HCEC 1CT (cell line): ENCODE data around the gene PHF20.
"Not testable (repeated sequence)": the region's sequence is repeated elsewhere in the genome, so short reads cannot be mapped to it uniquely, and the experiment has no call there.

Experiments used
- DNase-seq: peaks from one replicate; pipeline ENCODE4 v3.0.0-alpha.2; 2017

The PHF20 gene

DNA sequence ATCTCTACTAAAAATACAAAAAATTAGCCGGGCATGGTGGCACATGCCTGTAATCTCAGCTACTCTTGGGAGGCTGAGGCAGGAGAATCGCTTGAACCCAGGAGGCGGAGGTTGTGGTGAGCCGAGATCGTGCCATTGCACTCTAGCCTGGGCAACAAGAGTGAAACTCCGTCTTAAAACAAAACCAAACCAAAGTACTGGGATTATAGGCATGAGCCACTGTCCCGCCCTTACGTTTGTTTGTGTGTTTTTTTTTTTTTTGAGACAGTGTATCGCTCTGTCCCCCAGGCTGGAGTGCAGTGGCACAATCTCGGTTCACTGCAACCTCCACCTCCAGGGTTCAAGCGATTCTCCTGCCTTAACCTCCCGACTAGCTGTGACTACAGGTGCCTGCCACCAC, 12.0 kb downstream of the PHF20 start:
- DNase-seq = not testable (repeated sequence)

DNA sequence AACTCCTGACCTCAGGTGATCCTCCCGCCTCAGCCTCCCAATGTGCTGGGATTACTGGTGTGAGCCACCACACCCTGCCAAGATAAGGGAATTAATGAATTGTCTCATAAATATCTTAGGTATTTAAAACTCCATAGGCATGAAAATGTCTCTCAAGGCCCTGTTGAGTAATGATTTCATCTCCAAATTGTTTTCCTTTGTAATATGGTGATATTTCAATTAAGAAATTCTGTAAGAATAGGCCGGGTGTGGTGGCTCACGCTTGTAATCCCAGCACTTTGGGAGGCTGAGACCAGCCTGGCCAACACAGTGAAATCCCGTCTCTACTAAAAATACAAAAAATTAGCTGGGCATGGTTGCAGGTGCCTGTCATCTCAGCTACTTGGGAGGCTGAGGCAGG, 13.7 kb downstream of the PHF20 start:
- DNase-seq = not testable (repeated sequence)

DNA sequence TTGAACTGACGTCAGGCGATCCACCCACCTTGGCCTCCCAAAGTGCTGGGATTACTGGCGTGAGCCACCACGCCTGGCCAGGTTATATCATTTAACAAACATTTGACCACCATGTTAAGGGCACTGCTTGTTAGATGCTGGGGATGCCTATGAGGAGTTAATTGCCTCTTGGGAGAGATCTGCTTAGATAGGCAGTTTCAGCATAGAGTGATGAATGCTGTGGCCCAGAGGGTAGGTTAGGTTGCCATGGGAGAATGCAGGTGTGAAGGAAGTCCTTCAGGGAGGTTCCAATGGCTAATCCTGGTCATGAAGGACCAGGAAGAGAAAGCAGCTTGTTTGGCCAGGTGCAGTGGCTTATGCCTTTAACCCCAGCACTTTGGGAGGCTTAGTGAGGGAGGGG, 17.0 kb downstream of the PHF20 start:
- DNase-seq = no peak

GRCh38 chr20:35791097-35791496, 19.3 kb downstream of the PHF20 start:
- DNase-seq = no peak

DNA sequence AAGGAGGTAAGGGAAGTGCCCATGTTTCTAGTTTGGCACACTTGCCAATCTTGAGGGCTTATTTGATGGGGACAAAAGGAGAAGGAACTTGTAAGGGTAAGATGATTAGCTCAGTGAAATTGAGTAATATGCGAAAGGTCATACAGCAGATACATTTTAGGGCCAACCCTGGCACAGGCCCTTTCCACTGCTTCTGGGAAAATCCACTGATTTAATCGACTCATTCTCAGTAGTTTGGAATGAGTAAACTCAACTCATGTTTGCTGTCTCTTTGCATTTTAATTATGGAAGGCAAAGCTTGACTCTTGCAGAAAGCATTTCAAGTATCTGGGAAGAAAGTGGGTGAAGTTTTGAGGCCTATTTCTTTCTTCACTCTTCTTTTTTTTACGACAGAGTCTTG, 20.0 kb downstream of the PHF20 start:
- peak; percentile 85 for DNase-seq

DNA sequence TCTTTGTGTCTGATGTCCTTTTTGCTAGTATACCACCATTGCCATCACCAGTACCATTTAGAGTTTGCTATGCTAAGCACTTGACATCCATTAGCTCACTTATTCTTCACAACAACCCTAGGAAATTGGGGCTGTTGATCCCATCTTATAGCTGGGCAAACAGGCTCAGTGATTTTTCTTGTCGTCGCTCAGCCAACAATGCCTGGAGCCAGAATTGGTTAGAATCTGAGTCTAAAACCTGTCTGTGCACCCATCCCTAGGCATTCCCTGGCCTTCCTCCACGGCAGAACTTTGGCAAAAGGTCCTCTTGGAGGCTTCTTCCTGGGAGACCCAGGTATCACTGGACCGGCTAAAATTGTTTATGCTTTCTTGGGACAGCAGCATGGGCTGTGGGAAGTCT, 20.9 kb downstream of the PHF20 start:
- no peak for DNase-seq

GRCh38 chr20:35796571-35796970, 24.8 kb downstream of the PHF20 start:
- no peak for DNase-seq

- no peak for DNase-seq
These were observed 30.1 kb downstream of the PHF20 start for GRCh38 chr20:35801865-35802264.

GRCh38 chr20:35806075-35806474, 34.3 kb downstream of the PHF20 start:
- DNase-seq = no peak

- DNase-seq = no peak
These were observed 36.1 kb downstream of the PHF20 start for GRCh38 chr20:35807877-35808276.

DNA sequence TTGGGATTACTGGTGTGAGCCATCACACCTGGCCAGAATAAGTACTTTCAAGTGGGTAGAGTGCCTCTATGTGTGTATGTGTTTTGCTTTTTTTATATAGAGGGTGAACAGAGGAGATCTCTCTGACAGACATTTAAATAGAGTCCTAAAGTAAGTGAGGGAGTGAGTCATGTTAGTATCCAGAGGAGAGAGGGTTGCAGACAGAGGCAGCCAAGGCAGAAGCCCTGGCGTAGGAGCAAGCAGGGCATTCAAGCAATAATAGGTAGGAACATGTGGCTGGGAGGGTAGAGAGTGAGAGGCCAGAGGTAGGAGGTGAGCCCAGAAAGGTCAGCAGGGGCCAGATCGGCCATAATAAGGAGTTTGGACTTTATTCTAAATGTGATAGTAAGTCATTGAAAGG, 48.9 kb downstream of the PHF20 start:
- peak; percentile 63 for DNase-seq

DNA sequence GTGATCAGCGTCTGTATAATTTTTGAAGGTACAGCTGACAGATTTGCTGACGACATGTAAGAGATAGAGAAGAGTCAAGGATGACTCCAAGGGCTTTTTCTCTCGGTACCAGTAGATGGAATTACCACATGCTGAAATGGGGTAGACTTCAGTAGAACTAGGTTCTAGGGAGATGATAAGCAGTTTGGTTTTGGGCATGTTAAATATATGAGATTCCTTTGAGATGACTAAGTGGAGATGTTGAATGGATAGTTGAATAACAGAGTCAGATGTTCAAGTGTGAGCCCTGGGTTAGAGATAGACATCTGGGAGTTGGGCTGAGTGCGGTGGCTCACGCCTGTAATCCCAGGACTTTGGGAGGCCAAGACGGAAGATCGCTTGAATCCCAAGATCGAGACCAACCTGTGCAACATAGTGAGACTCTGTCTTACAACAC, 50.0 kb downstream of the PHF20 start:
- DNase-seq = peak; percentile 89

DNA sequence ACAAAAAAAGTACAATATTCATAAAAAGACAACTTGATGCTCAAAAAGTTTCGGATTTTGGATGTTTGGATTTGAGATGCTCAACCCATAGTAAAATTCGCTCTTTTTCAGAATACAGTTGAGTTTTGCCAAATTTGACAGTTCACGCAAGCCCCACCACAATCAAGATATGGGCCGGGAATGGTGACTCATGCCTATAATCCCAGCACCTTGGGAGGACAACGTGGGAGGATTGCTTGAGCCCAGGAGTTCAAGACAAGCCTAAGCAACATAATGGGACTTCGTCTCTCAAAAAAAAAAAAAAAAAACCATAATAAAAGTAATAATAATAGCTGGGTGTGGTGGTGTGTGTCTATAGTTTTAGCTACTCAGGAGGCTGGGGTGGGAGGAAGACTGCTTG, 51.3 kb downstream of the PHF20 start:
- DNase-seq = no peak

DNA sequence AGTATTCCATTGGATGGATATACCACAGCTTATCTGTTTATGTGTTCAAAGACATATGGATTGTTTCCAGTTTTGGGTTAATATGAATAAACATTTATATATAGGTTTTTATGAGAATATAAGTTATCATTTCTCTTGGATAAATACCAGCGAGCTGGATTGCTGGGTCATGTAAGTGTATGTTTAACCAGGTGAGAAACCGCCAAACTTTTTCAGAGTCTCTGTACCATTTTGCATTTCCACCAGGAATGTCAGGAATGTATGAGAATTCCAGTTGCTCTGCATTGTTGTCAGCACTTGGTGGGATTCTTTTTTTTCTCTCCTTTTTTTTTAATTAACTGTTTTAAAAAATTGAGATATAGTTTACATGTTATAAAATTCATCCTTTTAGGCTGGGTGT, 52.1 kb downstream of the PHF20 start:
- no peak for DNase-seq

- no peak for DNase-seq
These were observed 54.7 kb downstream of the PHF20 start for GRCh38 chr20:35826397-35826998.

GRCh38 chr20:35828434-35828833, 56.6 kb downstream of the PHF20 start:
- DNase-seq = no peak

GRCh38 chr20:35828916-35829315, 57.1 kb downstream of the PHF20 start:
- DNase-seq = no peak

DNA sequence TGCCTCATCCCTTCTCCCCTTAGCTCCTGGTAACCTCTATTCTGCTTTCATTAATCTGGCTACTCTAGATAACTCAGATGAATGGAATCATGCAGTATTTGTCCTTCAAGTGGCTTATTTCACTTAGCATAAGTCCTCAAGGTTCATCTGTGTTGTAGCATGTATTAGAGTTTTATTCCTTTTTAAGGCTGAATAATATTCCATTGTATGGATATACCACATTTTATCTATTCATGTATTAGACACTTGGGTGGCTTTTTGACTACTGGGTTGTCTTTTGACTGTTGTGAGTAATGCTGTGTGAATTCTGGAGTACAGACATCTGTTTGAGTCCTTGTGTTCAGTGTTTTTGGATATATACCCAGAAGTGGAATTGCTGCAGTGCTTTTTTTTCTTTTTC, 58.4 kb downstream of the PHF20 start:
- DNase-seq = no peak

DNA sequence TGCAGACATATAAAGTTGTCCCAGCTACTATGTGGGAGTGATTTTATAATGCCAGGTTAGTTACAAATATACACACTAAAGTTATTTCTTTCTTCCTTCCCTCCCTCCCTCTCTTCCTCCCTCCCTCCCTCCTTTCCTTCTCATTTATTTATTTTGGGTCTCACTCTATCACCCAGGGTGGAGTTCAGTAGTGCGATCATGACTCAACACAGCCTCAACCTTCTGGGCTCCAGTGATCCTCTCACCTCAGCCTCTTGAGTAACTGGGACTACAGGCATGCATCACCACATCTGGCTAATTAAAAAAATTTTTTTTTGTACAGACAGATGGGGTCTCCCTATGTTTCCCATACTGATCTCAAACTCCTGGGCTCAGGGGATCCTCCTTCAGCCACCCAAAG, 59.2 kb downstream of the PHF20 start:
- DNase-seq = peak; percentile 57

DNA sequence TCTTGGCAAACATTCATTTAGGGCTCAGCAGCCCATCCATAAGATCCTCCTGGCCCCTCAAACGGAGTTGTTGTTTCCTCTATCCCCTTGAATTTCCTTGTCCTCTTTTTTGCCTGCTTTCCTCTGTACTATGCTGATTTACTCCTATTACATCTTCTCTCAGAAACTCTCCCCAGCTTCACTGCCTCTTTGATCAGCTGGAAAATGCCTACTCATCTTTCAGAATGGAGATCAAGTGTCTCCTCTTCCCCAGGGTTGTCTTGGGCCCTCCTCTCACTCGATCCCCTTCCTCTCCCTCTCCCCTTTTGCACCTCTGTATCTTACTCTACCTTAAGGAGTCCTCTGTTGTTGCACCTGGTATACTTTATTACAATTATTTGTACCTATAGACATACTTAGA, 60.2 kb downstream of the PHF20 start:
- no peak for DNase-seq

DNA sequence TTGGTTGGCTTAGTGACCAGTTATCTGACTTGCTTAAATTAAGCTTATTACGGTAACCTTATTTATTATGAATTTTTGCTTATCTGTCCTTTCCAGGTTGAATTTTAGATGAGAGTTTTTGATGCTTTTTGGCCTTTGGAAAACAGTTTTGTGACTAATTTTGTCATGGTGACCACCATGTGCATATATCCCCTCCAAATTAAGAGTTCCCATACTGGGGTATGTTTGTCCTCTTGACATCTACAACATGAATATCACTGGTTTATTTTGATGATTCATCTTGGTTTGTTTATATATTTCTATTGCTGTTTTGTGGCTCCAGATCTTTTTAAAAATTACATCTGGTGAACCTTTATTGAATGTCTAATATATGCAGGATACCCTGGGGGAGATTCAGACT, 61.4 kb downstream of the PHF20 start:
- peak; percentile 46 for DNase-seq

DNA sequence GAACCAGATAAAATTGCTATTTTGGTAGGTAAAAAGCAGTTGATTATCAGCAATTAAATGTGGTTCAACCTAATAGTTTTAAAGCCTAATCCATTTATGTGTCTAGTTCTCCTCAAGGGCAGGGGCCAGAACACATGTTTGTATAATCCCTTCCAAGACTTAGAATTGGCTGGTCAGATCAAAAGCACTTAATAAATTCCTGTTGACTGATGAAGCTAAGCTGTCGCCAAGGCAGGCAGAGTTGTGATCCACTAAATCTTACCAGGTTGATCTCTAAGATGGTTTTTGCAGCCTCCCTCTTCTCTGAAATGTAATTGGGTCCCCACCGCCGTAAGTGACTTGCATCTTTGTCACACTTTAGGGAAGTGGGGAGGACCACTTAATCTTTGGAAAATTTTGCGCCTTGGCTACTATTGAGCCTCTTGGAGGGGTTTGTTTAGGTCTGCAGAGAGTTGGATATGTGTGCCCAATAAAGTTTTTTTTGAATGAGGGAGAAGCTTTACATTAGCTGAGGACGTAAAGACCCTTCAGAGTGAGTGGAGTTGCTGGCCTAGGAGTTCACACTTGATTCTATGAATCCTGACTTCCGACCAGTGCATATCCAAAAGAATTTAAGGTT, 65.9 kb downstream of the PHF20 start:
- no peak for DNase-seq

DNA sequence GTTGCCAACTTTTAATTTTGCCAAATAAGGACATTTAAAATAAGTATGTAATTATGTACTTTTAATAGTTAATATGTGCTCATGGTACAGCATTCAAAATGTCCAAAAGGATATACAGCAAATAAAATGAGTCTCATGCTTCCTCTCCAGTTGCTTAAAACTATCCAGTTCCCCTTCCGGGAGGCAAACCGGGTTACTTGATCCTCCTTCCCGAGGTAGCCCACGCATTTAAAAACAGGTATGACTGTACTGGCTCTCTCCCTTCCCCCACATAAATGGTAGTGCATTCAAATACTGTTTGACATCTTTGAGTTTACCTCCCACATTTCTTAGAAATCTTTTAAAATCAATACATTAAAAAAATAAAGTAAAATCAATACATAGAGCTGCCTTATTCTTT, 66.4 kb downstream of the PHF20 start:
- no peak for DNase-seq

GRCh38 chr20:35839904-35840303, 68.1 kb downstream of the PHF20 start:
- DNase-seq = peak; percentile 69

DNA sequence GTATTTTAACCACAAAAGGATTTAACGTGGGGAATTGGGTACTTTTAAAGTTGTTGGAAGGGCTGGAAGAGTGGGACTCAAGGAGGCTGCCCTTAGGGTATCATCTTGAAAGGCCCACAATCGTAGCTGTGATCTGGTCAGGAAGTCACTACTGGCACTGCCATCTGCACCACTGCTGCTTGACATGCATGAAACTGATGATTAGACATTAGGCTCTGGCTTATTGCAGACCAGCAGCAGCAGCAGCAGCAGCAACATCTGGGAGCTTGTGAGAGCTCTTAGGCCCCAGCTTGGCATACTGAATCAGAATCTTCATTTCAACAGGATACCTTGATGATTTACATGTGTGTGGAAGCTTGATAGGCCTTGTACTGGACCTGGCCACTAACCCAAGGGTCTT, 68.6 kb downstream of the PHF20 start:
- DNase-seq = no peak
